PFSK-1 (cell line): ENCODE data around the gene FGGY.

Experiments used
- FOXP2 ChIP-seq: optimal IDR thresholded peaks from 2 replicates; pipeline ENCODE3; 2011; ENCODE audit warnings: borderline replicate concordance, control low read depth, inconsistent platforms; ENCODE audit not compliant: insufficient read depth; ENCODE audit errors: extremely low read length, extremely low read depth
- POLR2AphosphoS5 ChIP-seq: IDR thresholded peaks from 2 replicates; pipeline ENCODE4 v1.6.1; 2012; ENCODE audit warnings: low read depth, mild to moderate bottlenecking, control low read depth, low read length, moderate library complexity
- REST ChIP-seq, 2 experiments: IDR thresholded peaks; 2 replicates each; pipeline versions ENCODE4 v1.6.1 to v1.8.0; 2011 to 2012; ENCODE audit warnings: low read depth in 2 of 2, low read length in 2 of 2, control low read depth in 1 of 2, inconsistent platforms in 1 of 2, mild to moderate bottlenecking in 1 of 2, moderate library complexity in 1 of 2; ENCODE audit not compliant: insufficient read depth in 1 of 2
- SIN3A ChIP-seq: IDR thresholded peaks from 2 replicates; pipeline ENCODE4 v1.6.1; 2012; ENCODE audit warnings: mild to moderate bottlenecking, low read length, moderate library complexity, borderline replicate concordance; ENCODE audit not compliant: insufficient read depth
- TAF1 ChIP-seq: IDR thresholded peaks from 2 replicates; pipeline ENCODE4 v1.6.1; 2012; ENCODE audit warnings: low read length, control low read depth, borderline replicate concordance; ENCODE audit not compliant: insufficient read depth

FGGY gene

GRCh38 chr1:59672851-59673572, 376.1 kb downstream of the FGGY start:
- TF ChIP-seq REST (IDR thresholded peaks at IDR 0.05; ENCODE audit: insufficient read depth in 1 of 2, low read depth in 2 of 2, low read length in 2 of 2): no peak
- no peak for TF ChIP-seq POLR2AphosphoS5
- no peak for TF ChIP-seq TAF1

- TF ChIP-seq REST (IDR thresholded peaks at IDR 0.05; ENCODE audit: insufficient read depth in 1 of 2, low read depth in 2 of 2, low read length in 2 of 2) (no peak), POLR2AphosphoS5 (no peak), FOXP2 (no peak), TAF1 (no peak), SIN3A (no peak)
Measured at GRCh38 chr1:59673573-59674450, 376.9 kb downstream of the FGGY start.

GRCh38 chr1:59674595-59674994, 377.7 kb downstream of the FGGY start:
- no peak for TF ChIP-seq FOXP2
- no peak for TF ChIP-seq POLR2AphosphoS5
- TF ChIP-seq REST (IDR thresholded peaks at IDR 0.05; ENCODE audit: insufficient read depth in 1 of 2, low read depth in 2 of 2, low read length in 2 of 2): no peak
- no peak for TF ChIP-seq TAF1
- TF ChIP-seq SIN3A: no peak

- TF ChIP-seq FOXP2: no peak
- no peak for TF ChIP-seq POLR2AphosphoS5
- TF ChIP-seq REST (IDR thresholded peaks at IDR 0.05; ENCODE audit: insufficient read depth in 1 of 2, low read depth in 2 of 2, low read length in 2 of 2): no peak
- TF ChIP-seq TAF1: no peak
- no peak for TF ChIP-seq SIN3A
Measured at GRCh38 chr1:59675936-59676335, 379.0 kb downstream of the FGGY start.
